IPS-NIHi11 (cell line): ENCODE measurements around the gene OSBPL3.

ENCODE experiments used
- DNase-seq: peaks from one replicate; pipeline ENCODE4 v3.0.0; 2012; ENCODE audit warnings: mixed read lengths, low spot score

OSBPL3 gene

DNA sequence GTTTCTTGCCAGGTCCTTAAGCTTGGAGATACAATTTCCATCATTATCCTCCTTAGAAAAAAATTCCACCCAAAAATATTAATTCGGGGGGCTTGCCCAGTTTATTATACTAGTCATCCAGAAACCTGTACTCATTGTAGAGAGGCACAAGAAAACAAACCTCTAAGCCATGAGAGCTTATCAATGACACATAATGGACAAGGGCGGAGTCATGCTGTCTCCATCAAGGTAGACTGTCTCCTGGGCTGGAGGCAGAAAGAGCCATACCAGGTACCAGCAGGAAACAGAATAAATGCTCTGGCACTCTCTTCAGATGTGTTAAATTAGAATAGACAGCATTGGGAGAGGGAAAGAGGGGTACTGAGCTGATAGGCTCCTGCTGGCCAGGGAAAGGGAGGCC, 153.0 kb downstream of the OSBPL3 start:
- DNase-seq: no peak

DNA sequence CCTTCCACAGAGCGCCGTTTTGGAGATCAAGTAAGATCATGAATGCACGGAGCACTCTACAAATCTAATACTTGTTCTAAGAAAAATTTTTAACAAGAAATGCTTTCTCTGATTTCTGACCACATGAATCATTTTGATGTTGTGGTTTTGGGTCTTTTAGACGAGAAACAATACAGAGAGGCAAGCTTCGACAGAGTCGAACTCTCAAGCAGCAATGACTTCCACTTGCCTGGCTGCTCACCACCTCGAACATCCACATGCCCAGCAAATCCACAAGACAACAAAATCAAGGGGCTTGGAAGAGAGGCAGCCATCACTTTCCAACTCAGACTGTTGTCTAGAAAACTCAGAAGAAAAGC, 153.3 kb downstream of the OSBPL3 start:
- no peak for DNase-seq

DNA sequence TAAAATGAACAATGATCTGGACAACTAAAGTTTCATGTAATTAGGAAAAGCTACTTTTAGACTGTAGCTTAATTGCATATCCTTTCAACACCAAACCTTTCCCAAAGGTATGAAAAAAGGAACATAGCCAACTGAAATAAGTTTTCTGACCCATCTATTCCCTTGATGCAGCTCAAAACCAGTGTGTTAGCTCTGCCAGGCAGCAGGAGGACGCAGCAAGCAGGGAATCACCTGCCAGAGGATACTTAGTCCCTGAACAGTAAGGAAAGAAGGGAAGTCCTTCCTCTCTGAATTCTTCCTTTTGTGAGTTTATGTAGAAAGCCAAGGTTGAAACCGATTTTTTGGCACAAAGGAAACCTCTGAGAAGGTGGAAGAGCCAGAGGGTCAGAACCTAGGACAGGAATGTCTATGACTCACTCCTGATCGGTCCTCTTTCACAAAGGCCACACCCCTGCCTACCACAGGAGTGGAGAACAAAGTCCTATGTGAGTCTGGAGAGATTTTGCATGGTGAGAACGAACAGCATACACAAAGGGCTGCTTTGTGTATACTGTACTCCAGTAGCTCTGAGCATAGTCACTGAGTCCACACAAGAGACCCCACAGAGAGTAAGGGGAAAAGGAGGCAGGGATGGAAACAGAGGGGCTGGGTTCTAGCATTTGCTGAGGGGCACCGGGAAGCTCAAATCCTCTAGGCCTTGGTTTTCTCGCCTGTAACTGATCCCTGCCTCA, 153.9 kb downstream of the OSBPL3 start:
- peak; percentile 57 for DNase-seq

- DNase-seq: no peak
Measured at GRCh38 chr7:24825381-24825794, 154.6 kb downstream of the OSBPL3 start.

GRCh38 chr7:24824896-24825295, 155.1 kb downstream of the OSBPL3 start:
- DNase-seq: no peak

- DNase-seq: no peak
Measured at GRCh38 chr7:24824400-24824799, 155.6 kb downstream of the OSBPL3 start.

DNA sequence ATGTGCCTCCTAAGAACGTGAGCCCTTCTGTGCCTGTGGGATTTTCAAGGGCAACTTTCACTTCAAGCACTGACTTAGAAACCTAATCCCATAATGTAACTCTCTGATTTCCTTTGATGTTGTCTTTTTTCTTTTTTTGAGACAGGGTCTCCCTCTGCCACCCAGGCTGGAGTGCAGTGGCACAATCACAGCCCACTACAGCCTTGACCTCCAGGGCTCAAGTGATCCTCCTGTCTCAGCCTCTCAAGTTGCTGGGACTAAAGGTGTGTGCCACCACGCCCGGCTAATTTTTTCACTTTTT, 158.3 kb downstream of the OSBPL3 start:
- DNase-seq: no peak

- DNase-seq: no peak
Measured at GRCh38 chr7:24821045-24821753, 158.8 kb downstream of the OSBPL3 start.

DNA sequence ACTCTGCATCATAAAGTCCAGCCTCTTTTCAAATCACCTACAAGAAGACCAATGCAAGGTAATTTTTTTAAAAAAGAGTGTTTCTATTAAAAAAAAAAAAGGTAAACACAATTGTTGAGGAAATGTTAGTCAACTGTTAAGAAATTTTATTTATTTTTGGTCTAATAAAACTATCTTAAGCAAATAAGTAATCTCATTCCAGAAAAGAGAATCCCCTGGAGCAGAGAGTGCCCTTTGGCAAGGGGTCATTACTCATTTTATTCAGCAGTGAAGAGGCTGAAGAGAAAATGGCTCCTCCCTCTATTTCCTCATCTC, 159.3 kb downstream of the OSBPL3 start:
- no peak for DNase-seq

GRCh38 chr7:24819916-24820689, 159.9 kb downstream of the OSBPL3 start:
- DNase-seq: peak; percentile 88

- DNase-seq: no peak
Measured at GRCh38 chr7:24817339-24817738, 162.6 kb downstream of the OSBPL3 start.

- no peak for DNase-seq
Measured at GRCh38 chr7:24816868-24817267, 163.1 kb downstream of the OSBPL3 start.

GRCh38 chr7:24812305-24812945, 167.6 kb downstream of the OSBPL3 start:
- DNase-seq: peak; percentile 79

- DNase-seq: no peak
Measured at GRCh38 chr7:24808518-24808917, 171.5 kb downstream of the OSBPL3 start.

DNA sequence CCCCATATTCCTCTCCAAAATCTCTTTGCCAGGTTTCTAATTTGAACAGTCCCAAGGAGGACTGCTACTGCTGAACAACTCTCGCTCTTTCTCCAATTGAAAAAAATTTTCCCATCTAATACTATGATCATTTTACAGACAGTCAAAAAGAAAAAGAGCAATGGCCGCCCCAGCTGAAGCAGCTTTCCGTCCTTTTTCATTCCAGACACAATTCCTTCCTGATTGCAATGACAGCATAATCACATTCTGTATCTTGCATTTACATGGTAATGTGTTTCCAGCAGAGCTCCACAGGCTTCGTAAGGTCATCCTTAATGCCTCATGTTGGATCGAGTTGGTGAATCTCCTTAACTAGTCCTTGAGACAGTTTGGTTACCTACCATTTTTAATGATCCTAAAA, 177.7 kb downstream of the OSBPL3 start:
- no peak for DNase-seq

DNA sequence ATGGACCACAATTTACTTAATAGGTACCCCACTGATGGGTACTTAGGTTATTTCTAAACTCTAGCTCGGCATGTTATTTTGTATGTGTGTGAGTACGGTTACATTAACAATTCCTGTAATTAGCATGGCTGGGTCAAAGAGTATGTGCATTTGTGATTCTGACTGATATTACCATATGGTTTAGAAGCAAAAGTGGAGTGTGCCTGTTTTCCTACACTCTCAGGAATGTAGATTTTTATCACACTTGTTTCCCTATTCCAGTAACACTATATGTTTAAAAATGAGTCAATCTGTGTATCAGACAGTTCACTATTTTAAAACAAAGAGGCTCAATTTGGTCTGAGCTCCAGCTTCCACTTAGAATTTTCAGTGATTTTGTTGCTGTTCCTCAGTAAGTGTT, 178.1 kb downstream of the OSBPL3 start:
- DNase-seq: no peak

- DNase-seq: no peak
Measured at GRCh38 chr7:24800667-24801066, 179.3 kb downstream of the OSBPL3 start.

DNA sequence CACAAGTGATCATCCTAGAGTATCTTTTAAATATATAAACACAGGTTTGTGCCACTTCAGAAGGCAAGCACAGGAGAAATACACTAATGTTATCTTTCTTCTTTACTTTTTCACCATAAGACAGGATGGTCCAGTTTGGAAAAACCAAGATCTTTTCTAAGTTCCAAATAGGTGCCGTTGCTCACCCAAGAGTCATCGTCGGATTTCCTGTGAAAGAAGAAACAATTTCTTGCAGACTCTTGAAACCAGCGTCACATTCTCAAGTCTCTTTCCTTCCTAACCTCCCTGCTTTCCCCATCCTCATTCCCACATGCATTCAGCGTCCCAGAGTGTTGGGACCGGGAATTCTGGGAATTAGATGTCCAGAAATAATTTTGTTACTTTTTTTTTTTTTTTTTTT, 179.9 kb downstream of the OSBPL3 start:
- DNase-seq: no peak

DNA sequence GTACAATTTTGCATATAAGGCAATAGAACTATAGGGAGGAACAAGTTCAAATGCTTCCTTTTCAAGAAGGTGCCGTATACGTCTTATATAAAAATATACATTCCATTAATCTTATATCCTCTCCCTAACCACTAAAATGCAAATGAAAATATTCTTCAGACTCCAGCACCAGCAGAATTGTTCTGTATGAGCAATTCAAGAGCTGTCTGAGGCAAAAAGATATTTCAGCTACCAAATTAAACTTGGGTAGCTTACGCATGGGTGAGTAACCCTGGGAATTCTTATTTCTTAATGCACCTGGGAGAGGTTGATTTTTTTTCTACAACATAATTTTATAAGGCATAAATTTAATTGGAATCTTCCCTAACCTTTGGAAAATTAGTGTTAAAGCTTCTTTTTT, 180.5 kb downstream of the OSBPL3 start:
- DNase-seq: no peak

DNA sequence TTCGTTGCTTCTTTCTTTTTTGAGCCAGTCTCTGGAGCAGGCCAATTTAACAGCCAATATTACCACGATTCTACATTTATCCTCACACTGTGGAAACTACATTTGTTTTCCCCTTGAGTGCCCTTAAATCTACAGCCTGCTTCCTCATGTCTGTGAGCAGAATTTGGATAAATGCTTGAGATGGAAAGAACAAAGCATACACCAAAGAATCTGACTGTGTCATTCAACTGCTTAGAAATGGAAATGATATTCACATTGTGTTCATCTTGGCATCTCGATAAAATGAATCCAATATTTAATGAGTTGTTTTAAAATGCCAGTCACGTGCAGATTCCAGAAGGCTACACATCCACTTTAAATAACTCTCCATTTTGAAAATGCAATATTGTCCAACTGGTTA, 181.7 kb downstream of the OSBPL3 start:
- no peak for DNase-seq

- no peak for DNase-seq
Measured at GRCh38 chr7:24797270-24797669, 182.7 kb downstream of the OSBPL3 start.

DNA sequence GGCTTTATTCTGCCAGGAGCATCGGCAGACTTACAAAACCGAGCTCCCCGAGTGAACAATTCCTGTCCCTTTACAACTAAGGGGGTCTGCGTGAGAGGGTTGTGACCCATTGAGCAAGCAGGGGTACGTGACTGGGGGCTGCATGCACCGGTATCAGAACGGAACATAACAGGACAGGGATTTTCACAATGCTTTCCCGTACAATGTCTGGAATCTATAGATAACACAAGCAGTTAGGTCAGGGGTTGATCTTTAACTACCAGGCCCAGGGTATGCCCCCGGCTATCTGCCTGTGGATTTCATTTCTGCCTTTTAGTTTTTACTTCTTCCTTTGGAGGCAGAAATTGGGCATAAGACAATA, 184.6 kb downstream of the OSBPL3 start:
- DNase-seq: no peak
